Fibroblast of lung (primary cell): Measurements from ENCODE around the gene LRRC26. TPM values are rescaled to one million over a fixed set of nuclear protein-coding genes. Genes with fewer than 3 reads are reported as not detected.

Experiments used
- DNase-seq, 2 donors: peaks; one replicate each; pipeline versions ENCODE4 v3.0.0 to v3.0.0-alpha.2; 2010; ENCODE audit warnings: low read depth in 2 of 2
- H2AFZ ChIP-seq: 2 replicates; pipeline ENCODE4 v1.5.1; 2012; ENCODE audit warnings: low read length, control low read depth, inconsistent platforms
- H3K27ac ChIP-seq: 2 replicates; pipeline ENCODE4 v1.5.1; 2011; ENCODE audit warnings: low read length, control low read depth; ENCODE audit not compliant: insufficient read depth
- H3K27me3 ChIP-seq: 2 replicates; pipeline ENCODE4 v1.5.1; 2011; ENCODE audit warnings: mild to moderate bottlenecking, low read length; ENCODE audit not compliant: control insufficient read depth, insufficient read depth
- H3K36me3 ChIP-seq: 2 replicates; pipeline ENCODE4 v1.5.1; 2011; ENCODE audit warnings: low read length; ENCODE audit not compliant: control insufficient read depth, insufficient read depth
- H3K4me1 ChIP-seq: 2 replicates; pipeline ENCODE4 v1.5.1; 2011; ENCODE audit warnings: low read length; ENCODE audit not compliant: control insufficient read depth, insufficient read depth; ENCODE audit errors: extremely low read depth
- H3K4me2 ChIP-seq: 2 replicates; pipeline ENCODE4 v1.5.1; 2011; ENCODE audit warnings: low read length, control low read depth; ENCODE audit not compliant: insufficient read depth; ENCODE audit errors: extremely low read depth
- H3K4me3 ChIP-seq, 4 experiments: fragments of 200-600 bp in 1 of 4; sonication (generic) in 1 of 4; replicated peaks in 1 of 4; 2 replicates each; pipeline ENCODE4 v1.5.1; 2011 to 2016; ENCODE audit warnings: low read length in 4 of 4, low read depth in 3 of 4, mild to moderate bottlenecking in 3 of 4, control low read depth in 2 of 4, inconsistent platforms in 1 of 4, mixed read lengths in 1 of 4; ENCODE audit not compliant: insufficient read depth in 1 of 4; ENCODE audit errors: control extremely low read depth in 1 of 4
- H3K79me2 ChIP-seq: 2 replicates; pipeline ENCODE4 v1.5.1; 2012; ENCODE audit warnings: mild to moderate bottlenecking, low read length, inconsistent platforms; ENCODE audit not compliant: control insufficient read depth, insufficient read depth
- H3K9ac ChIP-seq: 2 replicates; pipeline ENCODE4 v1.5.1; 2011; ENCODE audit warnings: mild to moderate bottlenecking, low read length, control low read depth; ENCODE audit not compliant: insufficient read depth
- H3K9me3 ChIP-seq: 2 replicates; pipeline ENCODE4 v1.5.1; 2012; ENCODE audit warnings: low read depth, low read length; ENCODE audit not compliant: control insufficient read depth, insufficient read depth
- H4K20me1 ChIP-seq: 2 replicates; pipeline ENCODE4 v1.5.1; 2011; ENCODE audit warnings: low read length; ENCODE audit not compliant: control insufficient read depth, insufficient read depth; ENCODE audit errors: extremely low read depth
- CTCF ChIP-seq, 2 donors: IDR thresholded peaks in 1 of 2; conservative IDR thresholded peaks in 1 of 2; 1 replicate in 1 of 2; 2 replicates in 1 of 2; pipeline ENCODE4 v1.5.1; 2011 to 2012; ENCODE audit warnings: low read length in 2 of 2, control low read depth in 1 of 2, inconsistent platforms in 1 of 2, low read depth in 1 of 2, mild to moderate bottlenecking in 1 of 2
- EZH2 ChIP-seq: IDR thresholded peaks from 2 replicates; pipeline ENCODE4 v1.5.1; 2012; ENCODE audit warnings: low read length, control low read depth, mild to moderate bottlenecking; ENCODE audit errors: missing control alignments
- polyA plus RNA-seq, 2 donors: library from polyadenylated mRNA; depleted of rRNA in 1 of 2; stranded (reverse) in 1 of 2; unstranded in 1 of 2; fragments of >200 nt; gene quantifications; 2 replicates each; pipeline ENCODE4 v1.2.1, GENCODE V29; 2011 to 2012; ENCODE audit warnings: missing spikeins in 1 of 2
- total RNA-seq: library from RNA; depleted of rRNA; stranded (reverse); fragments of >200 nt; gene quantifications from 2 replicates; pipeline ENCODE4 v1.2.1, GENCODE V29; 2014

LRRC26 gene
- total and polyA plus RNA-seq, 2 donors (not counting 1 experiment from before 2014, with no cell fraction given): not detected

GRCh38 chr9:137195525-137196220 lies 25.8 kb upstream of the LRRC26 start:
- no peak overlapping the region for H3K4me2 ChIP-seq
- H3K4me3 ChIP-seq: no peak overlapping the region
- no peak overlapping the region for H2AFZ ChIP-seq
- no peak overlapping the region for H3K9ac ChIP-seq
- H3K27me3 ChIP-seq: no peaks in the 10 kb centered on the region
- no peak for TF ChIP-seq EZH2
- no peak for TF ChIP-seq CTCF (conservative IDR thresholded peaks at IDR 0.05 in 1 of 2, IDR thresholded peaks at IDR 0.05 in 1 of 2; ENCODE audit: low read depth in 1 of 2, low read length in 2 of 2)
- H3K36me3 ChIP-seq: peaks cover 11% of the 10 kb centered on the region
- H3K9me3 ChIP-seq: no peaks in the 10 kb centered on the region
- peaks cover 2% of the 10 kb centered on the region for H3K4me1 ChIP-seq
- peaks cover 9% of the 10 kb centered on the region for H3K79me2 ChIP-seq
- no peaks in the 10 kb centered on the region for H4K20me1 ChIP-seq
- H3K27ac ChIP-seq: no peak overlapping the region
- no peak for DNase-seq

GRCh38 chr9:137194909-137195308 lies 25.1 kb upstream of the LRRC26 start:
- no peak overlapping the region for H3K9ac ChIP-seq
- DNase-seq: no peak
- no peaks in the 10 kb centered on the region for H3K9me3 ChIP-seq
- H3K36me3 ChIP-seq: peaks cover 15% of the 10 kb centered on the region
- no peak overlapping the region for H3K4me2 ChIP-seq
- no peak for TF ChIP-seq EZH2
- no peak for TF ChIP-seq CTCF (conservative IDR thresholded peaks at IDR 0.05 in 1 of 2, IDR thresholded peaks at IDR 0.05 in 1 of 2; ENCODE audit: low read depth in 1 of 2, low read length in 2 of 2)
- peaks cover 4% of the 10 kb centered on the region for H3K4me1 ChIP-seq
- no peak overlapping the region for H3K4me3 ChIP-seq
- no peaks in the 10 kb centered on the region for H4K20me1 ChIP-seq
- H3K79me2 ChIP-seq: peaks cover 16% of the 10 kb centered on the region
- no peak overlapping the region for H2AFZ ChIP-seq
- H3K27me3 ChIP-seq: no peaks in the 10 kb centered on the region
- H3K27ac ChIP-seq: no peak overlapping the region

- TF ChIP-seq CTCF (conservative IDR thresholded peaks at IDR 0.05 in 1 of 2, IDR thresholded peaks at IDR 0.05 in 1 of 2; ENCODE audit: low read depth in 1 of 2, low read length in 2 of 2): no peak
- no peak for TF ChIP-seq EZH2
- Histone ChIP-seq H2AFZ (no peak overlapping the region), H3K4me2 (no peak overlapping the region), H3K9ac (no peak overlapping the region), H3K79me2 (peaks cover 21% of the 10 kb centered on the region), H3K9me3 (no peaks in the 10 kb centered on the region), H4K20me1 (no peaks in the 10 kb centered on the region), H3K27ac (no peak overlapping the region), H3K36me3 (peaks cover 15% of the 10 kb centered on the region), H3K4me3 (no peak overlapping the region), H3K4me1 (peaks cover 9% of the 10 kb centered on the region), H3K27me3 (no peaks in the 10 kb centered on the region)
- no peak for DNase-seq
Observed at GRCh38 chr9:137194388-137194787, 24.5 kb upstream of the LRRC26 start.
